EH (cell line): ENCODE measurements around the gene KLHL26.

Experiments used
- DNase-seq: peaks from one replicate; pipeline ENCODE4 v3.0.0-alpha.2; 2015; ENCODE audit warnings: low read depth

The KLHL26 gene

DNA sequence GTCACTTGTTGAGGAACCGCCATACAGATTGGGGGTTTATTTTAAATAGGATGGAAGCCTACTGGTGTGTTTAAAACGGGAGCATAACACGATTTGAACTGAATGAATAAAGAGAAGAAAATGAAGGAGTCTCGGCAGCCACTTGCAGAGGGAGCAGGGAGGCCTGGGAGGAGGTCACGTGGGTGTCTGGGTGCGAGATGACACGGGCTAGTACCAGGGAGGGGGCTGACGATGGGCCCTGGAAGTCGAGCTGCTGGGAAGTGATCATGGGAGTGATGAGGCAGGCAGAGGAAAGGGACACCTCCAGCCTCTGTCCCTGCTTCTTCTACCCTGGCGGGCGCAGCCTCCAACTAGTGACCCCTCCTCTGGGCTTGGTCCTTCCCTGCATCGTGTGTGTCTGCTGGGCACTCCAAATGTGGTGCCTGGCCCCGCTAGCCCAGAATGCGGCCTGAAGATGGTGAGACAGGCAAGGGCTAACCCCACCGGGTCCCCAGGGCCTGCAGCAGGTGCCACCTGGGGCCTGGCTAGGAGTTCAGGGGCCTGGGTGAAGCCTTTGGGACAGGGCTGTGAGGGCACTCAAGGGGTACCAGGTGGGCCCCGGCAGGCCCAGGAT, 82.1 kb downstream of the KLHL26 start:
- DNase-seq: no peak

DNA sequence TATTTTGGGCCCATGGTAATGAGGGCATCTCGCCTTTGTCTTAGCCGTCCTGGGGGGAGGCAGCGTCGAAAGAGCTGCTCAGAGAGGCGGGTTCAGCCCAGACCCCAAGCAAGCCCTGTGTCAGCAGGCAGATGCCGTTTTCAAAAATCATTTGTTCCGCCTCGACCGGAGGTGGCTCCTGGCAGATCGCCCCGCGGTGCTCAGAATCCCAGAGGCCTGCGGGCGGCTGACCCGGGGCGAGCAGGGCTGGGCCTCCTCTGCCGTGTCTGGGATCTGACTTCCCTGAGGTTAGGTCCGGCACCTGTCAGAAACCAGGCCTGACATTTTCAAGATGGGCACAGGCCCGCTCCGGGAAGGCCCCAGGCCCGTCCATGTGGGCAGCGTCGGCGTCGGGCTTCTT, 82.7 kb downstream of the KLHL26 start:
- DNase-seq: no peak
